SJCRH30 (cell line): ENCODE measurements around the gene PANK2. TPM values are rescaled to one million over a fixed set of nuclear protein-coding genes. Genes with fewer than 3 reads are reported as not detected.

Experiments used
- DNase-seq, 2 experiments: peaks; one replicate each; pipeline ENCODE4 v3.0.0-alpha.2; 2015 to 2020
- H3K27ac ChIP-seq: fragments of 250-450 bp; sonication (Bioruptor Pico); 2 replicates; pipeline ENCODE4 v1.5.1; 2020; ENCODE audit warnings: mild to moderate bottlenecking, moderate library complexity
- H3K27me3 ChIP-seq: fragments of 250-450 bp; sonication (Bioruptor Pico); 2 replicates; pipeline ENCODE4 v1.5.1; 2020; ENCODE audit warnings: mild to moderate bottlenecking, moderate library complexity
- H3K36me3 ChIP-seq: fragments of 250-450 bp; sonication (Bioruptor Pico); 2 replicates; pipeline ENCODE4 v1.5.1; 2020; ENCODE audit warnings: mild to moderate bottlenecking, moderate library complexity
- H3K4me1 ChIP-seq: fragments of 250-450 bp; sonication (Bioruptor Pico); 2 replicates; pipeline ENCODE4 v1.5.1; 2020; ENCODE audit warnings: mild to moderate bottlenecking, moderate library complexity
- H3K4me3 ChIP-seq: fragments of 250-450 bp; sonication (Bioruptor Pico); 2 replicates; pipeline ENCODE4 v1.5.1; 2020; ENCODE audit warnings: mild to moderate bottlenecking, moderate library complexity
- H3K9me3 ChIP-seq: fragments of 250-450 bp; sonication (Bioruptor Pico); replicated peaks from 2 replicates; pipeline ENCODE4 v1.5.1; 2020; ENCODE audit warnings: mild to moderate bottlenecking, moderate library complexity
- total RNA-seq: library from RNA; depleted of rRNA; stranded (reverse); fragments of >200 nt; shearing (Covaris generic); gene quantifications from 2 replicates; pipeline ENCODE4 v1.2.3, GENCODE V29; 2014

Gene PANK2
- total RNA-seq, 1 experiment from 2014 or later = 57.9 TPM

- Histone ChIP-seq H3K27me3 (no peaks in the 10 kb centered on the region), H3K4me3 (no peak overlapping the region), H3K4me1 (peaks cover 9% of the 10 kb centered on the region), H3K27ac (no peak overlapping the region), H3K9me3 (no peaks in the 10 kb centered on the region), H3K36me3 (peaks cover 54% of the 10 kb centered on the region)
- no peak for DNase-seq
These were observed 35.3 kb downstream of the PANK2 start for GRCh38 chr20:3924304-3925112.

- H3K27me3 ChIP-seq = no peaks in the 10 kb centered on the region
- H3K4me3 ChIP-seq = no peak overlapping the region
- peaks cover 48% of the 10 kb centered on the region for H3K36me3 ChIP-seq
These were observed 36.0 kb downstream of the PANK2 start for GRCh38 chr20:3925113-3925695.

GRCh38 chr20:3925899-3926638, 36.9 kb downstream of the PANK2 start:
- H3K27ac ChIP-seq = no peak overlapping the region
- H3K4me1 ChIP-seq = peaks cover 9% of the 10 kb centered on the region
- no peaks in the 10 kb centered on the region for H3K27me3 ChIP-seq
- H3K9me3 ChIP-seq = no peaks in the 10 kb centered on the region
- no peak for DNase-seq
- peaks cover 39% of the 10 kb centered on the region for H3K36me3 ChIP-seq
- no peak overlapping the region for H3K4me3 ChIP-seq

More at GRCh38 chr20:3925113-3925695, 36.0 kb downstream of the PANK2 start:
- peaks cover 9% of the 10 kb centered on the region for H3K4me1 ChIP-seq
- no peaks in the 10 kb centered on the region for H3K9me3 ChIP-seq
- no peak overlapping the region for H3K27ac ChIP-seq
- DNase-seq = no peak

GRCh38 chr20:3927486-3928291, 38.5 kb downstream of the PANK2 start:
- DNase-seq = peak; percentile 51 to 65
- Histone ChIP-seq H3K4me3 (no peak overlapping the region), H3K9me3 (no peaks in the 10 kb centered on the region), H3K27me3 (no peaks in the 10 kb centered on the region), H3K4me1 (peaks cover 9% of the 10 kb centered on the region), H3K27ac (no peak overlapping the region), H3K36me3 (peaks cover 29% of the 10 kb centered on the region)

- no peaks in the 10 kb centered on the region for H3K9me3 ChIP-seq
- H3K36me3 ChIP-seq = peaks cover 11% of the 10 kb centered on the region
- H3K27me3 ChIP-seq = no peaks in the 10 kb centered on the region
- H3K4me1 ChIP-seq = peaks cover 9% of the 10 kb centered on the region
- no peak overlapping the region for H3K4me3 ChIP-seq
- no peak overlapping the region for H3K27ac ChIP-seq
- no peak for DNase-seq
These were observed 40.5 kb downstream of the PANK2 start for GRCh38 chr20:3929713-3930060.

GRCh38 chr20:3930265-3931206, 41.3 kb downstream of the PANK2 start:
- Histone ChIP-seq H3K4me3 (no peak overlapping the region), H3K36me3 (peaks cover 8% of the 10 kb centered on the region; the same call in 1 of the 2 replicates), H3K9me3 (no peaks in the 10 kb centered on the region), H3K4me1 (peaks cover 9% of the 10 kb centered on the region), H3K27me3 (no peaks in the 10 kb centered on the region), H3K27ac (no peak overlapping the region)
- no peak for DNase-seq

- no peak overlapping the region for H3K4me3 ChIP-seq
- H3K9me3 ChIP-seq = no peaks in the 10 kb centered on the region
- no peak for DNase-seq
- H3K36me3 ChIP-seq = no peaks in the 10 kb centered on the region; the same call in 1 of the 2 replicates
- no peaks in the 10 kb centered on the region for H3K27me3 ChIP-seq
- H3K27ac ChIP-seq = no peak overlapping the region
- peaks cover 9% of the 10 kb centered on the region for H3K4me1 ChIP-seq
These were observed 42.5 kb downstream of the PANK2 start for GRCh38 chr20:3931664-3932063.

- no peak for DNase-seq
- Histone ChIP-seq H3K9me3 (no peaks in the 10 kb centered on the region), H3K4me3 (no peak overlapping the region), H3K27me3 (no peaks in the 10 kb centered on the region), H3K36me3 (no peaks in the 10 kb centered on the region; the same call in 1 of the 2 replicates), H3K27ac (no peak overlapping the region), H3K4me1 (peaks cover 5% of the 10 kb centered on the region; the same call in 1 of the 2 replicates)
These were observed 43.1 kb downstream of the PANK2 start for GRCh38 chr20:3932277-3932676.

GRCh38 chr20:3932681-3933080, 43.5 kb downstream of the PANK2 start:
- DNase-seq = no peak
- H3K4me1 ChIP-seq = 0 out of 2 replicates have a peak, but pooled peaks cover 4% of the 10 kb centered on the region
- H3K27ac ChIP-seq = no peak overlapping the region
- H3K36me3 ChIP-seq = no peaks in the 10 kb centered on the region
- H3K9me3 ChIP-seq = no peaks in the 10 kb centered on the region
- H3K4me3 ChIP-seq = no peak overlapping the region
- H3K27me3 ChIP-seq = no peaks in the 10 kb centered on the region

- Histone ChIP-seq H3K36me3 (0 out of 2 replicates have a peak, but pooled peaks cover 2% of the 10 kb centered on the region), H3K27me3 (no peaks in the 10 kb centered on the region), H3K27ac (no peak overlapping the region), H3K9me3 (no peaks in the 10 kb centered on the region; the same call in 1 of the 2 replicates), H3K4me1 (0 out of 2 replicates have a peak, but pooled peaks cover 4% of the 10 kb centered on the region), H3K4me3 (no peak overlapping the region)
- no peak for DNase-seq
These were observed 44.0 kb downstream of the PANK2 start for GRCh38 chr20:3933218-3933617.

- Histone ChIP-seq H3K4me3 (no peak overlapping the region), H3K9me3 (no peaks in the 10 kb centered on the region; the same call in 1 of the 2 replicates), H3K36me3 (0 out of 2 replicates have a peak, but pooled peaks cover 3% of the 10 kb centered on the region), H3K27ac (no peak overlapping the region), H3K27me3 (no peaks in the 10 kb centered on the region), H3K4me1 (no peaks in the 10 kb centered on the region)
- no peak for DNase-seq
These were observed 45.4 kb downstream of the PANK2 start for GRCh38 chr20:3934624-3935023.

GRCh38 chr20:3935295-3935955, 46.2 kb downstream of the PANK2 start:
- H3K36me3 ChIP-seq = 0 out of 2 replicates have a peak, but pooled peaks cover 3% of the 10 kb centered on the region
- no peak for DNase-seq
- no peak overlapping the region for H3K27ac ChIP-seq
- no peaks in the 10 kb centered on the region; the same call in 1 of the 2 replicates for H3K9me3 ChIP-seq
- no peaks in the 10 kb centered on the region for H3K27me3 ChIP-seq
- no peaks in the 10 kb centered on the region for H3K4me1 ChIP-seq
- no peak overlapping the region for H3K4me3 ChIP-seq

GRCh38 chr20:3935956-3936340, 46.8 kb downstream of the PANK2 start:
- no peak for DNase-seq
- Histone ChIP-seq H3K27ac (no peak overlapping the region), H3K27me3 (no peaks in the 10 kb centered on the region), H3K36me3 (0 out of 2 replicates have a peak, but pooled peaks cover 3% of the 10 kb centered on the region), H3K4me1 (no peaks in the 10 kb centered on the region), H3K9me3 (no peaks in the 10 kb centered on the region; the same call in 1 of the 2 replicates), H3K4me3 (no peak overlapping the region)
